IgD-negative memory B cell (primary cell): Measurements from ENCODE around the gene GABRA4. TPM values are rescaled to one million over a fixed set of nuclear protein-coding genes. Genes with fewer than 3 reads are reported as not detected.

Experiments used
- H3K27ac Mint-ChIP-seq, 3 donors: one replicate each; pipeline ENCODE4 v1.8.0; 2020 to 2022; ENCODE audit warnings: mild to moderate bottlenecking in 3 of 3, mixed read lengths in 3 of 3, moderate library complexity in 1 of 3
- H3K27me3 Mint-ChIP-seq: one replicate; pipeline ENCODE4 v1.8.0; 2021; ENCODE audit warnings: mixed read lengths
- H3K36me3 Mint-ChIP-seq: one replicate; pipeline ENCODE4 v1.8.0; 2020; ENCODE audit warnings: mild to moderate bottlenecking, mixed read lengths
- H3K4me1 Mint-ChIP-seq, 3 donors: one replicate each; pipeline ENCODE4 v1.8.0; 2020 to 2022; ENCODE audit warnings: mixed read lengths in 3 of 3, mild to moderate bottlenecking in 1 of 3
- H3K4me3 Mint-ChIP-seq, 4 donors: one replicate each; pipeline ENCODE4 v1.8.0; 2020 to 2022; ENCODE audit warnings: mild to moderate bottlenecking in 4 of 4, mixed read lengths in 4 of 4, moderate library complexity in 3 of 4
- H3K9me3 Mint-ChIP-seq, 3 donors: one replicate each; pipeline ENCODE4 v1.8.0; 2020 to 2021; ENCODE audit warnings: mixed read lengths in 3 of 3, mild to moderate bottlenecking in 1 of 3
- polyA plus RNA-seq: library from polyadenylated mRNA; unstranded; fragments of 300-500 nt; fragmentation: Illumina TruSeq; gene quantifications from one replicate; pipeline ENCODE4 v1.2.3, GENCODE V29; 2021

GABRA4 gene
- polyA plus RNA-seq, 1 donor from 2014 or later: not detected

GRCh38 chr4:46956451-46956850 lies 36.9 kb downstream of the GABRA4 start:
- Mint-ChIP-seq H3K4me1 (no peaks in the 10 kb centered on the region), H3K27me3 (peaks cover 4% of the 10 kb centered on the region), H3K36me3 (peaks cover 1% of the 10 kb centered on the region), H3K27ac (no peak overlapping the region), H3K9me3 (peaks cover 0 to 2% (median 0%) of the 10 kb centered on the region in 3 donors), H3K4me3 (no peak overlapping the region)

- Mint-ChIP-seq H3K9me3 (peaks cover 0 to 2% (median 0%) of the 10 kb centered on the region in 3 donors), H3K36me3 (peaks cover 1% of the 10 kb centered on the region), H3K27ac (no peak overlapping the region), H3K4me3 (no peak overlapping the region), H3K27me3 (peaks cover 4% of the 10 kb centered on the region), H3K4me1 (no peaks in the 10 kb centered on the region)
Observed at GRCh38 chr4:46955601-46956000, 37.8 kb downstream of the GABRA4 start.

- Mint-ChIP-seq H3K36me3 (peaks cover 1% of the 10 kb centered on the region), H3K9me3 (peaks cover 0 to 2% (median 0%) of the 10 kb centered on the region in 3 donors), H3K27me3 (peaks cover 4% of the 10 kb centered on the region), H3K4me3 (no peak overlapping the region), H3K4me1 (no peaks in the 10 kb centered on the region), H3K27ac (no peak overlapping the region)
Observed at GRCh38 chr4:46954643-46955042, 38.7 kb downstream of the GABRA4 start.

- no peaks in the 10 kb centered on the region for H3K36me3 Mint-ChIP-seq
- H3K9me3 Mint-ChIP-seq: peaks cover 0 to under 1% (median 0%) of the 10 kb centered on the region in 3 donors
- peaks cover 4% of the 10 kb centered on the region for H3K27me3 Mint-ChIP-seq
- no peak overlapping the region for H3K4me3 Mint-ChIP-seq
- H3K4me1 Mint-ChIP-seq: no peaks in the 10 kb centered on the region
- H3K27ac Mint-ChIP-seq: no peak overlapping the region
Observed at GRCh38 chr4:46953564-46953963, 39.8 kb downstream of the GABRA4 start.

- no peak overlapping the region for H3K4me3 Mint-ChIP-seq
- no peak overlapping the region for H3K27ac Mint-ChIP-seq
- H3K36me3 Mint-ChIP-seq: no peaks in the 10 kb centered on the region
- H3K27me3 Mint-ChIP-seq: peaks cover 3% of the 10 kb centered on the region
- H3K9me3 Mint-ChIP-seq: no peaks in the 10 kb centered on the region
- no peaks in the 10 kb centered on the region for H3K4me1 Mint-ChIP-seq
Observed at GRCh38 chr4:46952451-46952850, 40.9 kb downstream of the GABRA4 start.

- Mint-ChIP-seq H3K4me1 (no peaks in the 10 kb centered on the region), H3K36me3 (no peaks in the 10 kb centered on the region), H3K9me3 (no peaks in the 10 kb centered on the region), H3K27me3 (peaks cover 3% of the 10 kb centered on the region), H3K4me3 (no peak overlapping the region), H3K27ac (no peak overlapping the region)
Observed at GRCh38 chr4:46950826-46951225, 42.6 kb downstream of the GABRA4 start.

GRCh38 chr4:46949822-46950221 lies 43.6 kb downstream of the GABRA4 start:
- no peak overlapping the region for H3K4me3 Mint-ChIP-seq
- H3K36me3 Mint-ChIP-seq: no peaks in the 10 kb centered on the region
- H3K4me1 Mint-ChIP-seq: no peaks in the 10 kb centered on the region
- no peak overlapping the region for H3K27ac Mint-ChIP-seq
- no peaks in the 10 kb centered on the region for H3K9me3 Mint-ChIP-seq
- peaks cover 3% of the 10 kb centered on the region for H3K27me3 Mint-ChIP-seq

GRCh38 chr4:46947541-46947940 lies 45.8 kb downstream of the GABRA4 start:
- no peak overlapping the region for H3K27ac Mint-ChIP-seq
- no peak overlapping the region for H3K4me3 Mint-ChIP-seq
- H3K4me1 Mint-ChIP-seq: no peaks in the 10 kb centered on the region
- H3K27me3 Mint-ChIP-seq: no peaks in the 10 kb centered on the region
- H3K9me3 Mint-ChIP-seq: no peaks in the 10 kb centered on the region
- no peaks in the 10 kb centered on the region for H3K36me3 Mint-ChIP-seq

- Mint-ChIP-seq H3K36me3 (no peaks in the 10 kb centered on the region), H3K27ac (no peak overlapping the region), H3K9me3 (no peaks in the 10 kb centered on the region), H3K4me1 (no peaks in the 10 kb centered on the region), H3K27me3 (no peaks in the 10 kb centered on the region), H3K4me3 (no peak overlapping the region)
Observed at GRCh38 chr4:46946919-46947536, 46.4 kb downstream of the GABRA4 start.

GRCh38 chr4:46945062-46945461 lies 48.3 kb downstream of the GABRA4 start:
- Mint-ChIP-seq H3K36me3 (no peaks in the 10 kb centered on the region), H3K27ac (no peak overlapping the region), H3K4me1 (no peaks in the 10 kb centered on the region), H3K27me3 (no peaks in the 10 kb centered on the region), H3K9me3 (no peaks in the 10 kb centered on the region), H3K4me3 (no peak overlapping the region)

GRCh38 chr4:46944345-46944744 lies 49.0 kb downstream of the GABRA4 start:
- Mint-ChIP-seq H3K27ac (no peak overlapping the region), H3K4me1 (no peaks in the 10 kb centered on the region), H3K9me3 (no peaks in the 10 kb centered on the region), H3K36me3 (no peaks in the 10 kb centered on the region), H3K27me3 (no peaks in the 10 kb centered on the region), H3K4me3 (no peak overlapping the region)

GRCh38 chr4:46937493-46937892 lies 55.9 kb downstream of the GABRA4 start:
- Mint-ChIP-seq H3K4me1 (no peaks in the 10 kb centered on the region), H3K27ac (no peak overlapping the region), H3K36me3 (no peaks in the 10 kb centered on the region), H3K4me3 (no peak overlapping the region), H3K9me3 (no peaks in the 10 kb centered on the region), H3K27me3 (no peaks in the 10 kb centered on the region)

- H3K36me3 Mint-ChIP-seq: no peaks in the 10 kb centered on the region
- H3K4me3 Mint-ChIP-seq: no peak overlapping the region
- no peaks in the 10 kb centered on the region for H3K9me3 Mint-ChIP-seq
- no peaks in the 10 kb centered on the region for H3K4me1 Mint-ChIP-seq
- peaks cover 4% of the 10 kb centered on the region for H3K27me3 Mint-ChIP-seq
- no peak overlapping the region for H3K27ac Mint-ChIP-seq
Observed at GRCh38 chr4:46934726-46935125, 58.7 kb downstream of the GABRA4 start.

- no peak overlapping the region for H3K4me3 Mint-ChIP-seq
- H3K9me3 Mint-ChIP-seq: no peaks in the 10 kb centered on the region
- H3K36me3 Mint-ChIP-seq: no peaks in the 10 kb centered on the region
- H3K27me3 Mint-ChIP-seq: peaks cover 4% of the 10 kb centered on the region
- H3K27ac Mint-ChIP-seq: no peak overlapping the region
- H3K4me1 Mint-ChIP-seq: no peaks in the 10 kb centered on the region
Observed at GRCh38 chr4:46933686-46934085, 59.7 kb downstream of the GABRA4 start.

GRCh38 chr4:46931981-46932380 lies 61.4 kb downstream of the GABRA4 start:
- Mint-ChIP-seq H3K27me3 (peaks cover 4% of the 10 kb centered on the region), H3K27ac (no peak overlapping the region), H3K4me3 (no peak overlapping the region), H3K4me1 (no peaks in the 10 kb centered on the region), H3K9me3 (no peaks in the 10 kb centered on the region), H3K36me3 (no peaks in the 10 kb centered on the region)

GRCh38 chr4:46930891-46931290 lies 62.5 kb downstream of the GABRA4 start:
- Mint-ChIP-seq H3K27me3 (peaks cover 4% of the 10 kb centered on the region), H3K36me3 (no peaks in the 10 kb centered on the region), H3K4me3 (no peak overlapping the region), H3K9me3 (no peaks in the 10 kb centered on the region), H3K4me1 (no peaks in the 10 kb centered on the region), H3K27ac (no peak overlapping the region)
